ENCODE measurements around the gene CACNB4.

DNA sequence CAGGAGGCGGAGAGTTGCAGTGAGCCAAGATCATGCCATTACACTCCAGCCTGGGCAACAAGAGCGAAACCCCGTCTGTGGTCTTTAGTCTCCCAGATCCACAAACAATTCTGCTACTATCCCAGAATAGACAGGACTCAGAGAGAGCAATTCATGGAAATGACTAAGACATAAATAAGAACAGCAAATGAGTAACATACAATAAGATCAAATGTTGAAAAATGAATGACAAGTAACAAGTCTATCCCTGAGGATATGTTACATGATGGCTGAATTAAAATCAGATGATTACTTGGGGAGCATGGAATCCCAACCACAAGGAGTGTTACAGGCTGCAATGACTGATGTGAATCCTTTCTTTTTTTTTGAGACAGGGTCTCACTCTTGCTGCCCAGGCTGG is 280.9 kb downstream of the CACNB4 start:
- TF ChIP-seq LEF1 (IDR thresholded peaks at IDR 0.05; ENCODE audit: borderline replicate concordance) = no peak
- TF ChIP-seq ELF4 (IDR thresholded peaks at IDR 0.05) = no peak
- no peak for TF ChIP-seq SUZ12 (IDR thresholded peaks at IDR 0.05)
- no peak for TF ChIP-seq SP1 (IDR thresholded peaks at IDR 0.05)
- no peak for TF ChIP-seq FOXM1 (IDR thresholded peaks at IDR 0.05; ENCODE audit: borderline replicate concordance)
- TF ChIP-seq CTBP1 (IDR thresholded peaks at IDR 0.05; ENCODE audit: borderline replicate concordance) = no peak
- TF ChIP-seq FOXA1 (IDR thresholded peaks at IDR 0.05) = no peak
- no peak for TF ChIP-seq BHLHE40 (IDR thresholded peaks at IDR 0.05; ENCODE audit: borderline replicate concordance)
- TF ChIP-seq, protein P1, sequence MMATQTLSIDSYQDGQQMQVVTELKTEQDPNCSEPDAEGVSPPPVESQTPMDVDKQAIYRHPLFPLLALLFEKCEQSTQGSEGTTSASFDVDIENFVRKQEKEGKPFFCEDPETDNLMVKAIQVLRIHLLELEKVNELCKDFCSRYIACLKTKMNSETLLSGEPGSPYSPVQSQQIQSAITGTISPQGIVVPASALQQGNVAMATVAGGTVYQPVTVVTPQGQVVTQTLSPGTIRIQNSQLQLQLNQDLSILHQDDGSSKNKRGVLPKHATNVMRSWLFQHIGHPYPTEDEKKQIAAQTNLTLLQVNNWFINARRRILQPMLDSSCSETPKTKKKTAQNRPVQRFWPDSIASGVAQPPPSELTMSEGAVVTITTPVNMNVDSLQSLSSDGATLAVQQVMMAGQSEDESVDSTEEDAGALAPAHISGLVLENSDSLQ (IDR thresholded peaks at IDR 0.05) = no peak

All from HEK293T (cell line).